Motor neuron (in vitro differentiated cells): Measurements from ENCODE around the gene S100A4. TPM values are rescaled to one million over a fixed set of nuclear protein-coding genes. Genes with fewer than 3 reads are reported as not detected.
A peak's percentile ranks its signal among the peaks of the same experiment; 100 is the strongest.
"Not testable (repeated sequence)": the region's sequence is repeated elsewhere in the genome, so short reads cannot be mapped to it uniquely, and the experiment has no call there.

Experiments used
- ATAC-seq, 8 experiments: fragments of 200-7000 bp; cut with Tn5 transposase; replicated peaks in 6 of 8; 2 replicates each; pipeline ENCODE4 v1.8.0; 2021; ENCODE audit warnings: mild to moderate bottlenecking in 8 of 8, moderate library complexity in 8 of 8
- H3K27ac ChIP-seq, 2 donors: fragments of 250-450 bp; sonication (Bioruptor Pico); 2 replicates each; pipeline ENCODE4 v1.9.0; 2021; ENCODE audit warnings: antibody characterized with exemption in 2 of 2, mild to moderate bottlenecking in 2 of 2, moderate library complexity in 1 of 2
- H3K4me1 ChIP-seq, 2 donors: fragments of 250-450 bp; sonication (Bioruptor Pico); replicated peaks in 1 of 2; 2 replicates each; pipeline ENCODE4 v1.6.1; 2021; ENCODE audit warnings: antibody characterized with exemption in 2 of 2, mild to moderate bottlenecking in 2 of 2, moderate library complexity in 1 of 2
- H3K4me3 ChIP-seq, 5 donors: fragments of 250-450 bp; sonication (Bioruptor Pico); 2 replicates each; pipeline ENCODE4 v1.9.0; 2021; ENCODE audit warnings: antibody characterized with exemption in 5 of 5, mild to moderate bottlenecking in 5 of 5, moderate library complexity in 4 of 5
- WGBS, 10 experiments: fragments of 450-650 bp; shearing (Covaris generic); methylation state at CpG; one replicate each; pipeline ENCODE4 v1.0.0; 2022; 5-methylcytosine and 5-hydroxymethylcytosine counted together
- in situ Hi-C, 9 experiments: fragments of 400-800 bp; cut with MboI; loops; one replicate each; pipeline ENCODE4 v1.15.0; 2021; ENCODE audit warnings: low sequenced_read_pairs in 9 of 9, low pct_unique_long_range_greater_than_20kb in 2 of 9; ENCODE audit not compliant: unreplicated experiment in 9 of 9
- total RNA-seq, 8 experiments: library from RNA; unstranded; fragments of 300-600 nt; gene quantifications; 2 replicates each; pipeline versions ENCODE4 v1.2.3 to v1.2.4, GENCODE V29; 2022

The S100A4 gene
- total RNA-seq, 8 experiments from 2014 or later: 0.93 to 1,152 (median 3.7) TPM

- no peak overlapping the region for H3K27ac ChIP-seq
- WGBS, 10 experiments: 64 to 100% (median 82%) methylated on average over 1 to 4 of the region's 4 CpGs; no CpG with 5 or more reads in 3 of the 10 experiments
- ATAC-seq: no peak
- peaks cover 0 to 9% of the 10 kb centered on the region in 2 donors for H3K4me1 ChIP-seq
- H3K4me3 ChIP-seq: no peak overlapping the region
- in situ Hi-C loops: no loop called here
These were observed 31.5 kb upstream of the S100A4 start for GRCh38 chr1:153577138-153577537.

DNA sequence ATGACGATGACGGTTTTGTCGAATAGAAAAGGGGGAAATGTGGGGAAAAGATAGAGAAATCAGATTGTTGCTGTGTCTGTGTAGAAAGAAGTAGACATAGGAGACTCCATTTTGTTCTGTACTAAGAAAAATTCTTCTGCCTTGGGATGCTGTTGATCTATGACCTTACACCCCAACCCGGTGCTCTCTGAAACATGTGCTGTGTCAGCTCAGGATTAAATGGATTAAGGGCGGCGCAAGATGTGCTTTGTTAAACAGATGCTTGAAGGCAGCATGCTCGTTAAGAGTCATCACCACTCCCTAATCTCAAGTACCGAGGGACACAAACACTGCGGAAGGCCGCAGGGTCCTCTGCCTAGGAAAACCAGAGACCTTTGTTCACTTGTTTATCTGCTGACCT, 29.9 kb upstream of the S100A4 start:
- H3K4me1 ChIP-seq, in situ Hi-C loops, H3K27ac ChIP-seq, ATAC-seq, H3K4me3 ChIP-seq: not testable (repeated sequence)
- WGBS, 10 experiments: 95 to 100% (median 100%) methylated on average over 1 to 7 of the region's 10 CpGs; no CpG with 5 or more reads in 7 of the 10 experiments

- in situ Hi-C loops, H3K4me3 ChIP-seq, H3K27ac ChIP-seq, H3K4me1 ChIP-seq, ATAC-seq: not testable (repeated sequence)
- 80 to 100% methylated on average over 1 to 2 of the region's 35 CpGs; no CpG with 5 or more reads in 8 of the 10 experiments for WGBS, 10 experiments
These were observed 29.5 kb upstream of the S100A4 start for GRCh38 chr1:153575081-153575491.

GRCh38 chr1:153573351-153573750, 27.7 kb upstream of the S100A4 start:
- H3K4me3 ChIP-seq: no peak overlapping the region
- ATAC-seq: no peak
- no peak overlapping the region for H3K27ac ChIP-seq
- in situ Hi-C loops: no loop called here
- peaks cover 2 to 8% of the 10 kb centered on the region in 2 donors for H3K4me1 ChIP-seq
- 89 to 100% (median 96%) methylated on average over 1 to 3 of the region's 3 CpGs; no CpG with 5 or more reads in 3 of the 10 experiments for WGBS, 10 experiments

DNA sequence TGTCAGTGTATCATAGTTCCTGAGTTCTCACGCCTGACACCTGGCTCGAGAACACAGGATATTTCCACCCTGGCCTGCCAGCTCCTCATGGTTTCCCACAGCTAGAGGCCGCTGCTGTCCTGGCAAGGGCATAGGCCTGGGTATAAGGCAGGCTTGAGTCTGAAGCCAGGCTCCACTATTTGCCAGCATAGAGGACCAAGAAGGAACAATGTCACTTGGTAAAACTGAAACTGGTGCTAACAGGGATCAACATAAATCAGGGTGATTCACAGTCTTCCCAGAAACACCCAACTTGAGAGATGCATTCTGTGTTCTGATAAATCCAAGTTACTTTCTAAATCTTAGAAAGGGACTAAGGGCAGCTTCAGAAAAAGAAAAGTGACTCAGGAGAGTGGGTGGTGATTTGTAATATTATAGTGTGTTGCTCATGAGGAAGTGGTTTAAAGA, 27.0 kb upstream of the S100A4 start:
- Histone ChIP-seq H3K4me3 (no peak overlapping the region), H3K4me1 (peaks cover 2 to 11% of the 10 kb centered on the region in 2 donors), H3K27ac (no peak overlapping the region)
- peak; percentile 53 to 85 (median 78) for ATAC-seq
- in situ Hi-C loops: no loop called here
- 0 to 50% (median 33%) methylated on average over 1 to 3 of the region's 3 CpGs; no CpG with 5 or more reads in 5 of the 10 experiments for WGBS, 10 experiments

- in situ Hi-C loops: no loop called here
- WGBS, 10 experiments: 78 to 100% (median 87%) methylated on average over 1 to 7 of the region's 7 CpGs; no CpG with 5 or more reads in 1 of the 10 experiments
- Histone ChIP-seq H3K27ac (no peak overlapping the region), H3K4me3 (no peak overlapping the region), H3K4me1 (peaks cover 6 to 13% of the 10 kb centered on the region in 2 donors)
- no peak for ATAC-seq
These were observed 26.1 kb upstream of the S100A4 start for GRCh38 chr1:153571706-153572105.

- WGBS, 10 experiments: 76 to 96% (median 88%) methylated on average over 2 to 5 of the region's 5 CpGs; no CpG with 5 or more reads in 2 of the 10 experiments
- ATAC-seq: no peak
- peaks cover 14 to 21% of the 10 kb centered on the region in 2 donors for H3K4me1 ChIP-seq
- H3K4me3 ChIP-seq: no peak overlapping the region
- H3K27ac ChIP-seq: no peak overlapping the region
- in situ Hi-C loops: no loop called here
These were observed 25.3 kb upstream of the S100A4 start for GRCh38 chr1:153570874-153571273.

- ATAC-seq: no peak
- WGBS, 10 experiments: 60 to 98% (median 88%) methylated on average over 1 to 7 of the region's 8 CpGs; no CpG with 5 or more reads in 4 of the 10 experiments
- in situ Hi-C loops: loop anchor here in 1 of 9 experiments (10.0 kb wide), 1 partner anchor 65 kb away; no protein-coding TSS in a partner anchor
- peaks cover 19 to 26% of the 10 kb centered on the region in 2 donors for H3K4me1 ChIP-seq
- H3K4me3 ChIP-seq: no peak overlapping the region
- no peak overlapping the region for H3K27ac ChIP-seq
These were observed 23.9 kb upstream of the S100A4 start for GRCh38 chr1:153569465-153569864.

- 0 to 37% (median 20%) methylated on average over 2 to 12 of the region's 25 CpGs; no CpG with 5 or more reads in 1 of the 10 experiments for WGBS, 10 experiments
- Histone ChIP-seq H3K27ac (no peak overlapping the region), H3K4me3 (no peak overlapping the region), H3K4me1 (peaks cover 19 to 26% of the 10 kb centered on the region in 2 donors)
- in situ Hi-C loops: loop anchor here in 1 of 9 experiments (10.0 kb wide), 1 partner anchor 64 kb away; no protein-coding TSS in a partner anchor
- peak; percentile 11 to 48 (median 22) for ATAC-seq
These were observed 22.9 kb upstream of the S100A4 start for GRCh38 chr1:153568367-153569099.

- ATAC-seq: peak in 1 of 8 experiments; percentile 1
- peaks cover 19 to 26% of the 10 kb centered on the region in 2 donors for H3K4me1 ChIP-seq
- H3K27ac ChIP-seq: no peak overlapping the region
- 40 to 95% (median 77%) methylated on average over 2 to 19 of the region's 22 CpGs; no CpG with 5 or more reads in 2 of the 10 experiments for WGBS, 10 experiments
- H3K4me3 ChIP-seq: no peak overlapping the region
- in situ Hi-C loops: loop anchor here in 1 of 9 experiments (10.0 kb wide), 1 partner anchor 63 kb away; no protein-coding TSS in a partner anchor
These were observed 22.2 kb upstream of the S100A4 start for GRCh38 chr1:153567621-153568366.

DNA sequence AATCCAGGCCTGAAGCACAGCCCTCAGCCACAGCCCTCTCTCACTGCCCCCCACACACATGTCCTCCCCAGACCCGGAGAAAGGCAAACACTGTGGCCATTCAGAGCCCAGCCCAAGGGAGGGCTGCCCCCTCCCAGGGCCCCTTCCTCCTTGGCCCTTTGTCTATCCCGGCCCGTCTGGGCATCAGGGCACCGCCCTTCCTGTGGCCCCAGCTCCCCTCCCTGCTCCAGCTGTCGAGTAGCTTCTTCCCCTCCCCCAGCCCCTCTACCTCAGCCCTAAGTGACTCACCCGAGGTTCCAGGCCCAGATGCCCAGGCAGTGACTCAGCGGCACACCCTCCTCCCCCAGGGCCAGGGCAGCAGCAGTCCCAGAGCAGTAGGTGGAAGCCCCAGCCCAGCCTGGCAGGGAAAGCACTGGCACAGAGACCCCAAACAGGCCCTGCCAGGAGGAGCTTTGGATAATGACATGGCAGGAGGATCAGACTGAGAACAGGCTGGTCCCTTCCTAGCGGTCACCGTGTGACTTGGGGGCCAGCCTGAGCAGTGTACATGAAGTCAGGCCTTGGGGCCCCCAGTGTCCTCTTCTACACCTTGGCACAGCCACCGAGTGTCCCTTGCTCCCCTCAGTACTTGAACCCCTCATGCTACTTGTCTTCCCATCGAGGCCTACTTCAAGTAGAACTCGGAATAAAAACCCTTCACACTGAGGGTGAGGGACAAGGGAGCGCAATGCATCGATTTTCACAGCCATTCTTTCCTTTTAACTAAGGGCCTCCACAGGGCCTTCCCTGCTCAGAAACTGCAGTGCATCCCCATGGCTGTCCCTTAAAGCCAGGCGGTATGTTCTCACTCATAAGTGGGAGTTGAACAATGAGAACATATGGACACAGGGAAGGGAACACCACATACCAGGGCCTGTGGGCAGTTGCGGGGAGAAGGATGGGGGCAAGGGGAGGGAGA, 21.1 kb upstream of the S100A4 start:
- Histone ChIP-seq H3K4me3 (no peak overlapping the region), H3K4me1 (peaks cover 19 to 26% of the 10 kb centered on the region in 2 donors), H3K27ac (peak overlapping the region in 1 of 2 donors; percentile 20)
- in situ Hi-C loops: loop anchor here in 1 of 9 experiments (10.0 kb wide), 1 partner anchor 62 kb away; no protein-coding TSS in a partner anchor
- ATAC-seq: peak; percentile 76 to 92 (median 89)
- 0 to 88% (median 56%) methylated on average over 2 to 10 of the region's 16 CpGs; no CpG with 5 or more reads in 2 of the 10 experiments for WGBS, 10 experiments
